H1 (cell line): ENCODE results near the gene ORC3. TPM values are rescaled to one million over a fixed set of nuclear protein-coding genes. Genes with fewer than 3 reads are reported as not detected.

ENCODE experiments used
- polyA plus RNA-seq, 7 experiments: library from polyadenylated mRNA; depleted of rRNA in 3 of 7; stranded (reverse) in 5 of 7; unstranded in 2 of 7; fragments of >200 nt in 5 of 7; fragments of 200-250 nt in 2 of 7; gene quantifications; 1 replicate in 5 of 7; 2 replicates in 1 of 7; 4 replicates in 1 of 7; pipeline versions ENCODE4 v1.2.1 to v1.2.3, GENCODE V29; 2011 to 2013; ENCODE audit warnings: missing spikeins in 2 of 7, mixed read lengths in 2 of 7
- total RNA-seq: library from RNA; stranded (reverse); fragmentation: NEBNext Ultra II Directional; extraction: Animal tissue kit (Norgen Biotek cat#: 25700); gene quantifications from 2 replicates; pipeline ENCODE4 v1.2.1, GENCODE V29; 2021
- TF ChIP-seq, protein P1 (sequence below): IDR thresholded peaks from 2 replicates; pipeline ENCODE4 v1.6.1; 2011; ENCODE audit warnings: low read length, improper control_type of control experiment

Gene ORC3
- total and polyA plus RNA-seq, 2 of the 8 experiments (the other 6 are each of a cell fraction or from before 2014, with no cell fraction given): 35.9 to 60.9 TPM

DNA sequence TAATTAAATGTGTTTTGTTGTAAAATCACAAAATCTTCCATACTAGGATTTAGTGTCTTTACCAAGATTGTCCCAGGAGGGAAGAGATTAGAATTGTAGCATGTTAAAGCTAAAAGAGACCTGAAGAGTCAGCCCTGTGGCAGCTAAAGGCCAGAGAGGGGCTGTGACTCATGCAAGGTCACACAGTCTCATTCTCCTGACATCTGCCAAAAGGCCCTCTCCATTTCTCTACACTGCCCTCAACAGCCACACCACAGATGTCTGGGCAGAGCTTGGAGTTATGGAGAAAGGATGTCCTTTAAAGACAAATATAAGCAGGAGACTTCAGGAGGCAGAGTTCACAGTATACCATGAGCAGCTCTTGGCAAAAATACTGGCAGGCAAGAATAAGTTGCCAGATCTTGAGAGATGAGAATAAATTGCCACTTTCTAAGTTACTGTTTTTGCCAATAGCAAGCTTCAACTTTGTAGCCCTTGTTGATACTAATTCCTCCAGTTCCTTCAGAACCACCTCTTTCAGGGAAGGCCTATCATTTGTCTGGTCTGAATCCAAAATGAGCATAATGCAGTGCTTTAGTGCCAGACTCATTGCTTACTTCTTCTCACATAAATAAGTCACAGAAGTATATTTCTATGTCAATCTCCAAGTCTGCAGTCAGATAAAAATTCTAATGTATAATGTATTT is 70.4 kb downstream of the ORC3 start (continued):
- TF ChIP-seq, protein P1, sequence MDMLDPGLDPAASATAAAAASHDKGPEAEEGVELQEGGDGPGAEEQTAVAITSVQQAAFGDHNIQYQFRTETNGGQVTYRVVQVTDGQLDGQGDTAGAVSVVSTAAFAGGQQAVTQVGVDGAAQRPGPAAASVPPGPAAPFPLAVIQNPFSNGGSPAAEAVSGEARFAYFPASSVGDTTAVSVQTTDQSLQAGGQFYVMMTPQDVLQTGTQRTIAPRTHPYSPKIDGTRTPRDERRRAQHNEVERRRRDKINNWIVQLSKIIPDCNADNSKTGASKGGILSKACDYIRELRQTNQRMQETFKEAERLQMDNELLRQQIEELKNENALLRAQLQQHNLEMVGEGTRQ: no peak
